KMS-11 (cell line): ENCODE results near the gene CREB3L4.
A peak's percentile ranks its signal among the peaks of the same experiment; 100 is the strongest.

ENCODE experiments used
- H2AFZ ChIP-seq: fragments of 200-600 bp; sonication (generic); 2 replicates; pipeline ENCODE4 v1.6.1; 2016; ENCODE audit warnings: antibody characterized with exemption, mixed run types, low read depth
- H3K27ac ChIP-seq: fragments of 200-600 bp; sonication (generic); 2 replicates; pipeline ENCODE4 v1.6.1; 2016; ENCODE audit warnings: mild to moderate bottlenecking, mixed run types
- H3K27me3 ChIP-seq: fragments of 200-600 bp; sonication (generic); 2 replicates; pipeline ENCODE4 v1.6.1; 2017; ENCODE audit warnings: mild to moderate bottlenecking, low read depth, mixed run types, moderate library complexity; ENCODE audit not compliant: insufficient read depth
- H3K36me3 ChIP-seq: fragments of 200-600 bp; sonication (generic); 2 replicates; pipeline ENCODE4 v1.6.1; 2017; ENCODE audit warnings: mild to moderate bottlenecking, mixed run types; ENCODE audit not compliant: insufficient read depth
- H3K4me1 ChIP-seq: fragments of 200-600 bp; sonication (generic); 2 replicates; pipeline ENCODE4 v1.6.1; 2016; ENCODE audit warnings: mild to moderate bottlenecking, low read depth, mixed run types; ENCODE audit not compliant: poor library complexity, severe bottlenecking
- H3K4me2 ChIP-seq: fragments of 200-600 bp; sonication (generic); 2 replicates; pipeline ENCODE4 v1.7.0; 2016; ENCODE audit warnings: mild to moderate bottlenecking, mixed run types
- H3K4me3 ChIP-seq: fragments of 200-600 bp; sonication (generic); IDR thresholded peaks from 2 replicates; pipeline ENCODE4 v1.6.1; 2017; ENCODE audit warnings: low read depth, low read length, mixed read lengths; ENCODE audit not compliant: insufficient read depth
- H3K79me2 ChIP-seq: fragments of 200-600 bp; sonication (generic); 2 replicates; pipeline ENCODE4 v1.6.1; 2016; ENCODE audit warnings: low read depth, mixed run types; ENCODE audit not compliant: insufficient read depth
- H3K9ac ChIP-seq: fragments of 200-600 bp; sonication (generic); 2 replicates; pipeline ENCODE4 v1.6.1; 2016; ENCODE audit warnings: mild to moderate bottlenecking, mixed run types
- H4K20me1 ChIP-seq: fragments of 200-600 bp; sonication (generic); 2 replicates; pipeline ENCODE4 v1.6.1; 2016; ENCODE audit warnings: mild to moderate bottlenecking, mixed run types; ENCODE audit not compliant: insufficient read depth
- TF ChIP-seq, protein P1 (sequence below): fragments of 200-600 bp; sonication (generic); conservative IDR thresholded peaks from 2 replicates; pipeline ENCODE4 v1.6.1; 2017; ENCODE audit warnings: low read depth, mild to moderate bottlenecking, antibody characterized with exemption, low read length, moderate library complexity, mixed read lengths

Gene CREB3L4

DNA sequence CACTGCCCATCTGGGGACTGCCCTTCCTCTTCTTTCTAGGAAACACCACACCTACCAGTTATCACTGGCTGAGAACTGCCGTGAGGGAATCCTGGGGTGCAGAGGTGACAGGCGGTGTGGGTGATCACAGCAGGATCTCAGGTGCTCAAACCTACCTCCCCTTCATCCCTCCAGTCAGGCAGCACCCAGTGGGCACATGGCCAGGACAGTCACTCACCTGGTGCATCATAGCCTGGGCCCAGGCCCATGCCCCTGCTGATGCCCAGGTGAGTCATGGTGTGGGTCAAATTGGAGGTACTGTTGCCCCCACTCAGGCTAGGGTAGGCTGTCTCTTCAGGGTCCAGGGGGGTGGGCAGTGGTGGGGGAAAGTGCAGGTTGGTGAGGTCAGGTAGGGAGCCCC lies 15.9 kb upstream of the CREB3L4 start:
- Histone ChIP-seq H3K4me2 (no peak overlapping the region), H3K4me1 (peaks cover 12% of the 10 kb centered on the region), H3K36me3 (no peaks in the 10 kb centered on the region; the same call in 1 of the 2 replicates), H2AFZ (no peak overlapping the region), H4K20me1 (0 out of 2 replicates have a peak, but pooled peaks cover 4% of the 10 kb centered on the region), H3K27ac (no peak overlapping the region), H3K9ac (no peak overlapping the region), H3K4me3 (no peak overlapping the region), H3K27me3 (no peaks in the 10 kb centered on the region), H3K79me2 (peaks cover 29% of the 10 kb centered on the region)
- TF ChIP-seq, protein P1, sequence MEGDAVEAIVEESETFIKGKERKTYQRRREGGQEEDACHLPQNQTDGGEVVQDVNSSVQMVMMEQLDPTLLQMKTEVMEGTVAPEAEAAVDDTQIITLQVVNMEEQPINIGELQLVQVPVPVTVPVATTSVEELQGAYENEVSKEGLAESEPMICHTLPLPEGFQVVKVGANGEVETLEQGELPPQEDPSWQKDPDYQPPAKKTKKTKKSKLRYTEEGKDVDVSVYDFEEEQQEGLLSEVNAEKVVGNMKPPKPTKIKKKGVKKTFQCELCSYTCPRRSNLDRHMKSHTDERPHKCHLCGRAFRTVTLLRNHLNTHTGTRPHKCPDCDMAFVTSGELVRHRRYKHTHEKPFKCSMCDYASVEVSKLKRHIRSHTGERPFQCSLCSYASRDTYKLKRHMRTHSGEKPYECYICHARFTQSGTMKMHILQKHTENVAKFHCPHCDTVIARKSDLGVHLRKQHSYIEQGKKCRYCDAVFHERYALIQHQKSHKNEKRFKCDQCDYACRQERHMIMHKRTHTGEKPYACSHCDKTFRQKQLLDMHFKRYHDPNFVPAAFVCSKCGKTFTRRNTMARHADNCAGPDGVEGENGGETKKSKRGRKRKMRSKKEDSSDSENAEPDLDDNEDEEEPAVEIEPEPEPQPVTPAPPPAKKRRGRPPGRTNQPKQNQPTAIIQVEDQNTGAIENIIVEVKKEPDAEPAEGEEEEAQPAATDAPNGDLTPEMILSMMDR, result no peak

DNA sequence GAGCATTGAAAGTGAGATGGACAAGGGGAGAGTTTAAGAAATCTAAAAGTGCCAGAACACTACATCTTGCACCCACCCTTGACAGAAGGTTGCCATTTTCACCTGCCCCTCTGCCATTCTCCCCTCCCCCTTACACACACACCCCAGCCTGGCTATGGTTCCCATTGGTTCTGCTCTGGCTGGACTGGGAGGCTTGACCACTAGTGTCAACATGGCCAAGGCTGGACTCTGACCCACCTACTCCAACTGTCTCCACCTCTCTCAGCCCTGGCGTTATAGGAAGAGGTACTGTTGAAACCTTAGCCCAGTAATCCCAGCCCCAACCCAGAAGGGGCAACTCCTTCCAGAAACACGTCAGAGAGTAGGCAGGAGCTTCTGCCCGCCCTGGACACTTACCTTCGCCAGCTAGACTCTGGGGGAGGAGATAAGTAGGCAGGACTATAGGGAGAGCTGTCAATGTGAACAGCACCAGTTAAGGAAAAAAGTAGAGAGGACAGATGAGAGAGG lies 13.8 kb upstream of the CREB3L4 start:
- Histone ChIP-seq H4K20me1 (0 out of 2 replicates have a peak, but pooled peaks cover 7% of the 10 kb centered on the region), H3K9ac (no peak overlapping the region), H3K36me3 (no peaks in the 10 kb centered on the region; the same call in 1 of the 2 replicates), H3K4me3 (no peak overlapping the region), H2AFZ (no peak overlapping the region), H3K27me3 (no peaks in the 10 kb centered on the region), H3K4me2 (no peak overlapping the region), H3K79me2 (peaks cover 43% of the 10 kb centered on the region), H3K27ac (no peak overlapping the region), H3K4me1 (peaks cover 18% of the 10 kb centered on the region)
- TF ChIP-seq, protein P1, result no peak

DNA sequence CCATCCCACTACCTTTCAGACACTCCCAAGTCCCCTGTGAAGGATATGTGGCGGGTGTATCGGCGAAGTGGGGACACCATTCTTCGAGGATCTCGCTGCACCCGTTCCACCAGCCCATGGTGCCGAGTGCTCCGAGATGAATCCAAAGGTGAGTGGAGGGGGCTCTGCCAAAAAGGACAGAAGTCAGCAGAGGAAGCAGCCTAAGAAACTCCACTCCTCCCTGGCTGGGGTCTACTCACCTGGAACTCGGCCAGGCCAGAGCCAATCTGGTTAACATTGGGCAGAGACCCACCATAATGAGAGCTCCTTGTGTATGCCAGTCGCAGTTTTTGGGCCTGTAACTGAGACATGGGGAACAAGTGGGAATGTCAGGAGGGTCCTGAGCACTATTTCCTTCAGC lies 12.9 kb upstream of the CREB3L4 start:
- peaks cover 43% of the 10 kb centered on the region for H3K79me2 ChIP-seq
- H3K27ac ChIP-seq, result no peak overlapping the region
- TF ChIP-seq, protein P1, result no peak
- no peak overlapping the region for H3K4me2 ChIP-seq
- no peak overlapping the region for H2AFZ ChIP-seq
- H3K4me1 ChIP-seq, result peaks cover 23% of the 10 kb centered on the region
- 0 out of 2 replicates have a peak, but pooled peaks cover 7% of the 10 kb centered on the region for H4K20me1 ChIP-seq
- H3K36me3 ChIP-seq, result no peaks in the 10 kb centered on the region; the same call in 1 of the 2 replicates
- no peak overlapping the region for H3K9ac ChIP-seq
- H3K4me3 ChIP-seq, result no peak overlapping the region
- H3K27me3 ChIP-seq, result no peaks in the 10 kb centered on the region

DNA sequence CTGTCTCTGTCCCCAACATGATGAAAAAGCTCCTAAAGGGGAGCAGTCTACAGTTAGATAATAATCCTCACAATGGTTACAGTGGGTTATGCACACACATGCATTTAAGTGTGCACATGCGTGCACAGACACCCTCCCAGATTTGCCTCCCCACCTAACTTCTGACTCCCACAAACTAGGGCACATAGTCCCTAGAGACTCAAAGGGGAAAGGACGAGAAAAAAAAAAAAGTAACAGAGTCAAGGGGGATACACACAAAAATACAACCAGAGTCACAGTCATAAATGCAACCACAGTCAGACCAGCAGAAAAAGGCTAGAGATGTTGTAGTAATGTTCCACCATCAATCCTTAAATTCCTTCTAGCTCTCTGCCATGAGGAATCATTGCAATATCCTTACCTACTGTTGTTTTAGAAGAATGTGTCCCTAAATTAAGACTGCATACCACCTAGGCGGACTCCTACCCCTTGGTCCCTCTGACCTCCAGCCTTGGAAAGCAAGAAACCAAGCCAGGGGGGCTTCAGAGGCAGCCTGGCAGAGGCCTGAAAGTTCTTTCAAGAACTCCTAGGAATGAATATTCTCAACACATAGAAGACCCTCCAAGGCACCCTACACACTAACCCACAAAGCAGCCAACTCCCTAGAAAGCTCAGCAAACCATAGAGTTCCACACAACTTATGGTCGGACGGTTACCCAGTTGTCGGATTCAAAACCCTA lies 10.5 kb upstream of the CREB3L4 start:
- H3K36me3 ChIP-seq, result no peaks in the 10 kb centered on the region; the same call in 1 of the 2 replicates
- H3K79me2 ChIP-seq, result peaks cover 46% of the 10 kb centered on the region

More for the DNA sequence above, 10.5 kb upstream of the CREB3L4 start:
- Histone ChIP-seq H2AFZ (peak overlapping the region; percentile 76; the same call in 1 of the 2 replicates), H3K27me3 (no peaks in the 10 kb centered on the region), H3K27ac (peak overlapping the region; percentile 38; the same call in 1 of the 2 replicates), H3K4me1 (peaks cover 34% of the 10 kb centered on the region), H3K4me2 (peak overlapping the region; percentile 70), H3K9ac (peak overlapping the region; percentile 55; the same call in 1 of the 2 replicates), H4K20me1 (0 out of 2 replicates have a peak, but pooled peaks cover 7% of the 10 kb centered on the region), H3K4me3 (peak overlapping the region; percentile 99)
- TF ChIP-seq, protein P1, result no peak
